ENCODE results near the gene ZBTB34.

Gene ZBTB34

GRCh38 chr9:126885131-126885641 lies 24.7 kb downstream of the ZBTB34 start:
- TF ChIP-seq CTCF (IDR thresholded peaks at IDR 0.05; ENCODE audit: insufficient read depth, missing control alignments): no peak
- FAIRE-seq: no peak
- no peak for DNase-seq (ENCODE audit: insufficient read length, low spot score)

- FAIRE-seq (no peak), DNase-seq (ENCODE audit: insufficient read length, low spot score) (no peak)
- TF ChIP-seq CTCF (IDR thresholded peaks at IDR 0.05; ENCODE audit: insufficient read depth, missing control alignments): no peak
Observed at GRCh38 chr9:126886034-126886822, 25.8 kb downstream of the ZBTB34 start.

- no peak for FAIRE-seq
- no peak for TF ChIP-seq CTCF (IDR thresholded peaks at IDR 0.05; ENCODE audit: insufficient read depth, missing control alignments)
- DNase-seq (ENCODE audit: insufficient read length, low spot score): no peak
Observed at GRCh38 chr9:126886897-126887296, 26.5 kb downstream of the ZBTB34 start.

- DNase-seq (ENCODE audit: insufficient read length, low spot score) (no peak), FAIRE-seq (no peak)
- no peak for TF ChIP-seq CTCF (IDR thresholded peaks at IDR 0.05; ENCODE audit: insufficient read depth, missing control alignments)
Observed at GRCh38 chr9:126891676-126892075, 31.2 kb downstream of the ZBTB34 start.

- peak; percentile 35 for TF ChIP-seq CTCF (IDR thresholded peaks at IDR 0.05; ENCODE audit: insufficient read depth, missing control alignments)
- no peak for FAIRE-seq
- DNase-seq (ENCODE audit: insufficient read length, low spot score): no peak
Observed at GRCh38 chr9:126893079-126893478, 32.6 kb downstream of the ZBTB34 start.

GRCh38 chr9:126894052-126894603 lies 33.7 kb downstream of the ZBTB34 start:
- FAIRE-seq: no peak

More at GRCh38 chr9:126894052-126894603, 33.7 kb downstream of the ZBTB34 start:
- no peak for DNase-seq (ENCODE audit: insufficient read length, low spot score)
- TF ChIP-seq CTCF (IDR thresholded peaks at IDR 0.05; ENCODE audit: insufficient read depth, missing control alignments): no peak

All from D721Med (cell line).